HUES48 (cell line): ENCODE measurements around the gene DUSP8.

Source experiments
- H3K27ac ChIP-seq: one replicate; pipeline ENCODE4 v1.7.0; 2013; ENCODE audit warnings: low read depth, low read length, inconsistent platforms
- H3K27me3 ChIP-seq: 2 replicates; pipeline ENCODE4 v1.6.1; 2013; ENCODE audit warnings: mild to moderate bottlenecking, low read length; ENCODE audit not compliant: control insufficient read depth, insufficient read depth
- H3K36me3 ChIP-seq: 2 replicates; pipeline ENCODE4 v1.6.1; 2013; ENCODE audit warnings: low read length; ENCODE audit not compliant: control insufficient read depth, insufficient read depth
- H3K4me1 ChIP-seq: 2 replicates; pipeline ENCODE4 v1.6.1; 2013; ENCODE audit warnings: mild to moderate bottlenecking, low read length; ENCODE audit not compliant: control insufficient read depth, insufficient read depth
- H3K4me3 ChIP-seq: 2 replicates; pipeline ENCODE4 v1.5.1; 2013; ENCODE audit warnings: mild to moderate bottlenecking, low read depth, low read length
- H3K9ac ChIP-seq: 2 replicates; pipeline ENCODE4 v1.6.1; 2013; ENCODE audit warnings: mild to moderate bottlenecking, low read depth, low read length, moderate library complexity
- H3K9me3 ChIP-seq: 2 replicates; pipeline ENCODE4 v1.6.1; 2013; ENCODE audit warnings: low read length; ENCODE audit not compliant: control insufficient read depth, insufficient read depth

DUSP8 gene

GRCh38 chr11:1565904-1566247 is 6.2 kb downstream of the DUSP8 start:
- H3K4me1 ChIP-seq, result peaks cover 32% of the 10 kb centered on the region
- no peak overlapping the region for H3K27ac ChIP-seq
- no peak overlapping the region for H3K4me3 ChIP-seq
- no peaks in the 10 kb centered on the region for H3K9me3 ChIP-seq
- no peak overlapping the region for H3K9ac ChIP-seq
- 0 out of 2 replicates have a peak, but pooled peaks cover 2% of the 10 kb centered on the region for H3K36me3 ChIP-seq
- peaks cover 11% of the 10 kb centered on the region; the same call in 1 of the 2 replicates for H3K27me3 ChIP-seq

- Histone ChIP-seq H3K27ac (no peak overlapping the region), H3K27me3 (peaks cover 7% of the 10 kb centered on the region; the same call in 1 of the 2 replicates), H3K4me1 (peaks cover 28% of the 10 kb centered on the region), H3K4me3 (no peak overlapping the region), H3K9me3 (no peaks in the 10 kb centered on the region), H3K9ac (no peak overlapping the region), H3K36me3 (0 out of 2 replicates have a peak, but pooled peaks cover 2% of the 10 kb centered on the region)
Measured at GRCh38 chr11:1565173-1565903, 6.7 kb downstream of the DUSP8 start.

GRCh38 chr11:1564535-1565172 is 7.4 kb downstream of the DUSP8 start:
- H3K4me1 ChIP-seq, result peaks cover 25% of the 10 kb centered on the region
- no peak overlapping the region for H3K9ac ChIP-seq
- H3K27me3 ChIP-seq, result peaks cover 2% of the 10 kb centered on the region; the same call in 1 of the 2 replicates
- H3K36me3 ChIP-seq, result 0 out of 2 replicates have a peak, but pooled peaks cover 2% of the 10 kb centered on the region
- peak overlapping the region; percentile 1 for H3K27ac ChIP-seq
- H3K4me3 ChIP-seq, result no peak overlapping the region
- H3K9me3 ChIP-seq, result no peaks in the 10 kb centered on the region

- no peaks in the 10 kb centered on the region for H3K9me3 ChIP-seq
- H3K36me3 ChIP-seq, result 0 out of 2 replicates have a peak, but pooled peaks cover 2% of the 10 kb centered on the region
- no peak overlapping the region for H3K4me3 ChIP-seq
- H3K27ac ChIP-seq, result no peak overlapping the region
- H3K27me3 ChIP-seq, result no peaks in the 10 kb centered on the region; the same call in 1 of the 2 replicates
- H3K4me1 ChIP-seq, result peaks cover 31% of the 10 kb centered on the region
- no peak overlapping the region for H3K9ac ChIP-seq
Measured at GRCh38 chr11:1563697-1564534, 8.2 kb downstream of the DUSP8 start.

- H3K27ac ChIP-seq, result no peak overlapping the region
- peaks cover 7% of the 10 kb centered on the region; the same call in 1 of the 2 replicates for H3K27me3 ChIP-seq
- H3K9me3 ChIP-seq, result no peaks in the 10 kb centered on the region
- peaks cover 33% of the 10 kb centered on the region for H3K4me1 ChIP-seq
- 0 out of 2 replicates have a peak, but pooled peaks cover 2% of the 10 kb centered on the region for H3K36me3 ChIP-seq
- H3K9ac ChIP-seq, result no peak overlapping the region
- no peak overlapping the region for H3K4me3 ChIP-seq
Measured at GRCh38 chr11:1563149-1563638, 8.9 kb downstream of the DUSP8 start.

GRCh38 chr11:1562469-1563148 is 9.5 kb downstream of the DUSP8 start:
- no peak overlapping the region for H3K9ac ChIP-seq
- peaks cover 28% of the 10 kb centered on the region for H3K4me1 ChIP-seq
- H3K4me3 ChIP-seq, result no peak overlapping the region
- H3K36me3 ChIP-seq, result 0 out of 2 replicates have a peak, but pooled peaks cover 2% of the 10 kb centered on the region
- H3K27me3 ChIP-seq, result peaks cover 10% of the 10 kb centered on the region; the same call in 1 of the 2 replicates
- no peak overlapping the region for H3K27ac ChIP-seq
- H3K9me3 ChIP-seq, result no peaks in the 10 kb centered on the region

- Histone ChIP-seq H3K27ac (no peak overlapping the region), H3K9me3 (no peaks in the 10 kb centered on the region), H3K36me3 (0 out of 2 replicates have a peak, but pooled peaks cover 2% of the 10 kb centered on the region), H3K4me1 (peaks cover 24% of the 10 kb centered on the region), H3K9ac (no peak overlapping the region), H3K4me3 (no peak overlapping the region), H3K27me3 (peaks cover 17% of the 10 kb centered on the region; the same call in 1 of the 2 replicates)
Measured at GRCh38 chr11:1561955-1562354, 10.1 kb downstream of the DUSP8 start.

- Histone ChIP-seq H3K4me1 (peaks cover 24% of the 10 kb centered on the region), H3K4me3 (no peak overlapping the region), H3K27ac (no peak overlapping the region)
Measured at GRCh38 chr11:1561266-1561665, 10.8 kb downstream of the DUSP8 start.

GRCh38 chr11:1560649-1561251 is 11.3 kb downstream of the DUSP8 start:
- no peak overlapping the region for H3K4me3 ChIP-seq
- peaks cover 24% of the 10 kb centered on the region; the same call in 1 of the 2 replicates for H3K27me3 ChIP-seq
- H3K36me3 ChIP-seq, result 0 out of 2 replicates have a peak, but pooled peaks cover 2% of the 10 kb centered on the region
- H3K9me3 ChIP-seq, result no peaks in the 10 kb centered on the region
- peaks cover 27% of the 10 kb centered on the region for H3K4me1 ChIP-seq
- no peak overlapping the region for H3K27ac ChIP-seq
- no peak overlapping the region for H3K9ac ChIP-seq

More at GRCh38 chr11:1561266-1561665, 10.8 kb downstream of the DUSP8 start:
- H3K36me3 ChIP-seq, result 0 out of 2 replicates have a peak, but pooled peaks cover 2% of the 10 kb centered on the region
- H3K9ac ChIP-seq, result no peak overlapping the region
- peaks cover 21% of the 10 kb centered on the region; the same call in 1 of the 2 replicates for H3K27me3 ChIP-seq
- no peaks in the 10 kb centered on the region for H3K9me3 ChIP-seq
